Measurements from ENCODE around the gene SLC2A5.
"Not testable (repeated sequence)": the region's sequence is repeated elsewhere in the genome, so short reads cannot be mapped to it uniquely, and the experiment has no call there.

SLC2A5 gene

GRCh38 chr1:9069326-9070100 lies at the start of gene SLC2A5:
Gene SLC2A5, minus strand, starts transcription at chr1:9069635. Its CDS starts 99 bp downstream, at chr1:9069536.
- DNase-seq = no peak

- no peak for DNase-seq
These were observed 48.8 kb upstream of the SLC2A5 start for GRCh38 chr1:9118186-9118585.

GRCh38 chr1:9115351-9116205 lies 46.1 kb upstream of the SLC2A5 start:
- no peak for DNase-seq

GRCh38 chr1:9112961-9113880 lies 43.8 kb upstream of the SLC2A5 start:
- DNase-seq = peak; percentile 20

- peak; percentile 42 for DNase-seq
These were observed 42.5 kb upstream of the SLC2A5 start for GRCh38 chr1:9111957-9112356.

GRCh38 chr1:9111357-9111691 lies 41.9 kb upstream of the SLC2A5 start:
- DNase-seq = no peak

- DNase-seq = peak; percentile 93
These were observed 41.4 kb upstream of the SLC2A5 start for GRCh38 chr1:9110669-9111356.

- no peak for DNase-seq
These were observed 38.7 kb upstream of the SLC2A5 start for GRCh38 chr1:9108056-9108665.

GRCh38 chr1:9107136-9107535 lies 37.7 kb upstream of the SLC2A5 start:
- no peak for DNase-seq

GRCh38 chr1:9106286-9106685 lies 36.9 kb upstream of the SLC2A5 start:
- DNase-seq = no peak

GRCh38 chr1:9105336-9105867 lies 36.0 kb upstream of the SLC2A5 start:
- no peak for DNase-seq

GRCh38 chr1:9101510-9102146 lies 32.2 kb upstream of the SLC2A5 start:
- DNase-seq = peak; percentile 38

GRCh38 chr1:9100471-9101043 lies 31.1 kb upstream of the SLC2A5 start:
- DNase-seq = no peak

GRCh38 chr1:9099555-9099954 lies 30.1 kb upstream of the SLC2A5 start:
- no peak for DNase-seq

GRCh38 chr1:9097947-9098705 lies 28.7 kb upstream of the SLC2A5 start:
- no peak for DNase-seq

GRCh38 chr1:9095818-9096217 lies 26.4 kb upstream of the SLC2A5 start:
- no peak for DNase-seq

GRCh38 chr1:9093996-9094595 lies 24.7 kb upstream of the SLC2A5 start:
- not testable (repeated sequence) for DNase-seq

- no peak for DNase-seq
These were observed 24.1 kb upstream of the SLC2A5 start for GRCh38 chr1:9093581-9093980.

- DNase-seq = no peak
These were observed 23.7 kb upstream of the SLC2A5 start for GRCh38 chr1:9093091-9093490.

- DNase-seq = no peak
These were observed 19.4 kb upstream of the SLC2A5 start for GRCh38 chr1:9088807-9089206.

All from activated CD4-positive, alpha-beta T cell treated with anti-CD3 and anti-CD28 coated beads for 48 hours (primary cell).